Measurements from ENCODE around the gene HIC1.
A peak's percentile ranks its signal among the peaks of the same experiment; 100 is the strongest.

- TF ChIP-seq, protein P1, sequence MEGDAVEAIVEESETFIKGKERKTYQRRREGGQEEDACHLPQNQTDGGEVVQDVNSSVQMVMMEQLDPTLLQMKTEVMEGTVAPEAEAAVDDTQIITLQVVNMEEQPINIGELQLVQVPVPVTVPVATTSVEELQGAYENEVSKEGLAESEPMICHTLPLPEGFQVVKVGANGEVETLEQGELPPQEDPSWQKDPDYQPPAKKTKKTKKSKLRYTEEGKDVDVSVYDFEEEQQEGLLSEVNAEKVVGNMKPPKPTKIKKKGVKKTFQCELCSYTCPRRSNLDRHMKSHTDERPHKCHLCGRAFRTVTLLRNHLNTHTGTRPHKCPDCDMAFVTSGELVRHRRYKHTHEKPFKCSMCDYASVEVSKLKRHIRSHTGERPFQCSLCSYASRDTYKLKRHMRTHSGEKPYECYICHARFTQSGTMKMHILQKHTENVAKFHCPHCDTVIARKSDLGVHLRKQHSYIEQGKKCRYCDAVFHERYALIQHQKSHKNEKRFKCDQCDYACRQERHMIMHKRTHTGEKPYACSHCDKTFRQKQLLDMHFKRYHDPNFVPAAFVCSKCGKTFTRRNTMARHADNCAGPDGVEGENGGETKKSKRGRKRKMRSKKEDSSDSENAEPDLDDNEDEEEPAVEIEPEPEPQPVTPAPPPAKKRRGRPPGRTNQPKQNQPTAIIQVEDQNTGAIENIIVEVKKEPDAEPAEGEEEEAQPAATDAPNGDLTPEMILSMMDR (IDR thresholded peaks at IDR 0.05 in 2 of 3, conservative IDR thresholded peaks at IDR 0.05 in 1 of 3; ENCODE audit: insufficient read depth in 2 of 3, low read depth in 1 of 3, low read length in 3 of 3), result no peak; a peak in 1 of 6 replicates
- TF ChIP-seq CHD2 (IDR thresholded peaks at IDR 0.05; ENCODE audit: low read depth, low read length), result no peak
- TF ChIP-seq NRF1 (conservative IDR thresholded peaks at IDR 0.05 in 1 of 2, IDR thresholded peaks at IDR 0.05 in 1 of 2), result peak; percentile 83 to 87
- TF ChIP-seq ZNF347 (CRISPR knock-in tag; IDR thresholded peaks at IDR 0.05; ENCODE audit: low read depth), result no peak
- peak; percentile 98 for TF ChIP-seq REST (IDR thresholded peaks at IDR 0.05; ENCODE audit: borderline replicate concordance)
- no peak for TF ChIP-seq REST (CRISPR knock-in tag; IDR thresholded peaks at IDR 0.05; ENCODE audit: low read depth)
- TF ChIP-seq POLR2A (conservative IDR thresholded peaks at IDR 0.05), result peak; percentile 75
- TF ChIP-seq, protein P2, sequence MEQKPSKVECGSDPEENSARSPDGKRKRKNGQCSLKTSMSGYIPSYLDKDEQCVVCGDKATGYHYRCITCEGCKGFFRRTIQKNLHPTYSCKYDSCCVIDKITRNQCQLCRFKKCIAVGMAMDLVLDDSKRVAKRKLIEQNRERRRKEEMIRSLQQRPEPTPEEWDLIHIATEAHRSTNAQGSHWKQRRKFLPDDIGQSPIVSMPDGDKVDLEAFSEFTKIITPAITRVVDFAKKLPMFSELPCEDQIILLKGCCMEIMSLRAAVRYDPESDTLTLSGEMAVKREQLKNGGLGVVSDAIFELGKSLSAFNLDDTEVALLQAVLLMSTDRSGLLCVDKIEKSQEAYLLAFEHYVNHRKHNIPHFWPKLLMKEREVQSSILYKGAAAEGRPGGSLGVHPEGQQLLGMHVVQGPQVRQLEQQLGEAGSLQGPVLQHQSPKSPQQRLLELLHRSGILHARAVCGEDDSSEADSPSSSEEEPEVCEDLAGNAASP (IDR thresholded peaks at IDR 0.05), result no peak
Measured at GRCh38 chr17:2029911-2030778, 24.8 kb upstream of the HIC1 start, which contains the start of gene DPH1.

Data from K562 (cell line).